ENCODE results near the gene MYO15A. TPM values are rescaled to one million over a fixed set of nuclear protein-coding genes. Genes with fewer than 3 reads are reported as not detected.

The MYO15A gene
- total RNA-seq, 2 donors from 2014 or later: 0.71 to 1.3 TPM

- intact Hi-C loops (cut with DNase I): no loop called here
Measured at GRCh38 chr17:18101828-18102227, 6.7 kb upstream of the MYO15A start.

GRCh38 chr17:18102640-18103039 lies 5.9 kb upstream of the MYO15A start:
- intact Hi-C loops (cut with DNase I): no loop called here
- no peak for DNase-seq (ENCODE audit: low spot score)

More at GRCh38 chr17:18101828-18102227, 6.7 kb upstream of the MYO15A start:
- DNase-seq (ENCODE audit: low spot score): no peak

DNA sequence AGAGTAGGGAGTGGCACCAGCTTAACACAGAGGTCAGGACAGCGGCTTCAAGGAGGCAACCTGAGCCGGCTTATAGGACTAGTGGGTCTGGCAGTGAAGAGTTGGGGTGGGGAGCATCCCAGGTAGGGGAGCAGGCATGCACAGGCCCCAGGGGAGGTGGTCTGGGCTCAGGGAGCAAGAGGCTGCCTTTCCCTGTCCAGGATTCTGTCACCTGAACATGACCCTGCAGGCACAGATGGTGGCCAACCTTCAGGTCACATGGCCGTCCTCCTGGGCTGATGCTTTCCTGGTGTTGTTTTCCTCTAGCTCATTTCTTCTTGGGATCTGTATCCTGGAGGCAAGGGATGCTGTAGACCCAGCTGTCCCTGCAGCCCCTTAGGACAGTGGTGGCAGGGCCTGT lies 3.5 kb upstream of the MYO15A start:
- intact Hi-C loops (cut with DNase I): no loop called here
- DNase-seq (ENCODE audit: low spot score): no peak

DNA sequence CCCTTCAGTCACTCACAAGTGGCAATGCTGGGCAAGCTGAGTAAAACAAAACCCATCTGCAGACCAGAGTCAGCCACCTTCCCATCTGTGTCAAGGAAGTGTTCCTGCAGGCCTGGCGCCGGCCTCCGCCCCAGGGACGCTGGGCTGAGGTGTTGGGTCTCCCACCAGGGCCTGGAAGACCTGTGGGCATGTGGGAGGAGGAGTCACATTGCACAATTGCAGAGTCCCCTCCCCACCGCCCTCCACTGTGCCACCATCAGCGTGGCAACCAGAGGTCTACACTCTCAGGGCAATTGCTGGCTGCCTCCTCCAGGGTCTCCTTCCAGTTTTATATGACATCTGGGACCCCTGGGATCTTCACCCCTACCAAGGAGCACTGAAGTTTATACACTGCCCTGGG lies 3.0 kb upstream of the MYO15A start:
- intact Hi-C loops (cut with DNase I): no loop called here
- no peak for DNase-seq (ENCODE audit: low spot score)

- DNase-seq (ENCODE audit: low spot score): no peak
- intact Hi-C loops (cut with DNase I): no loop called here
Measured at GRCh38 chr17:18106211-18106610, 2.3 kb upstream of the MYO15A start.

DNA sequence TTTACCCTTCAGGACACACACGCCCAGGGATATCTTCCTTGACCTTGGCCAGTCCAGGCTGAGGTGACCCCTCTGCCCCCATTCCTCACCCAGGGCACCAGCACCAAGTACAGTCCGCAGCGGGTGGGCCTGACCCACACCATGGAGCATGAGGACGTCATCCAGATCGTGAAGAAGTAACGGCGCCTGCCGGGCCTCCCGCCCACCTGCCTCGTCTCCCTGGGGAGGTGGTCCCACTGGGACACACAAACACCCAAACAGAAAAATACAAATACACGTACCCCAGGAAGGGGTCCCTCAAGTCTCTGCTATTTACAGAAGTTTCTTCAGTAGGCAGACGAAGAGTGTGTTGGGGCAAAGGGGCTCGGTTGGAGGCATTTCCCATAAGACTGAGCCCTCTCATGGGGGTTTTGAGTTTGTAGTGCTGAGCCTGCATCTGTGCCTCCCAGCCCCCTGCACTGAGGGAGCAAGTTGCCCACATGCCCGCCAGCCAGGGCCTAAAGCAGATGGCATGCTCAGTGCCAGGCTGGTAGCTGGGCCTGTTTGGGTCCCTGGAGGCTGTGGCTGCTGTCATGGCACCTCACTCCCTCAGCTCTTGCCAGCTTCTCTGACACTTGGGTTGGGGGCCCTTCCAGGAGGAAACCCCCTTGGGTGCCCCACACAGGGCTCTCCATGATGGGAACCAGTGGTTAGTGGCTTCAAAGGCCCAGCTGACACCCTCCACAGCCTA lies 1.3 kb upstream of the MYO15A start:
- no peak for DNase-seq (ENCODE audit: low spot score)
- intact Hi-C loops (cut with DNase I): no loop called here

- DNase-seq (ENCODE audit: low spot score): no peak
- intact Hi-C loops (cut with DNase I): no loop called here
Measured at GRCh38 chr17:18107971-18108370, 585 bp upstream of the MYO15A start.

- intact Hi-C loops (cut with DNase I): no loop called here
- DNase-seq (ENCODE audit: low spot score): no peak
Measured at GRCh38 chr17:18109935-18110485, 1.5 kb downstream of the MYO15A start.

DNA sequence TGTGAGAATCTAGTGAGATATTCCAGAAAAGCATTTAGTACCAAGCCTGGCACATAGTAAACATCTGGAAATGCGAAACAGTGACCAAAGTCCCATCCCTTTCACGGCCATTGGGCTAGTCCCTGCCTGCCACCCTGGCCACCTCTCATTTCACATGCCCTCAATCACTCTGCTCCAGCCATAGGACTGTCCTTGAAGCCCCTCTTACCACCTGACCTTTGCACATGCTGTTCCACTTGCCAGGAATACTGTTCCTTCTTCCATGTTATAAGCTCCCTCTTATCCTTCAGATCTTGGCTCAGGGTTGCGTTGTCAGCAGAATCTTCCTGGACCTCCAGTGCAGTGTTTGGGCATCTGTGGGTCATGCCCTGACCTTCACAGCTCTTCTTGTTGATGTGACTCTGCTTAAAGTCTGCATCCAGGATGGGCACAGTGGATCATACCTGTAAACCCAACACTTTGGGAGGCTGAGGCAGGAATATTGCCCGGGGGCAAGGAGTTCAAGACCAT lies 2.1 kb downstream of the MYO15A start:
- intact Hi-C loops (cut with DNase I): no loop called here
- no peak for DNase-seq (ENCODE audit: low spot score)

- intact Hi-C loops (cut with DNase I): no loop called here
- no peak for DNase-seq (ENCODE audit: low spot score)
Measured at GRCh38 chr17:18111330-18111971, 2.9 kb downstream of the MYO15A start.

DNA sequence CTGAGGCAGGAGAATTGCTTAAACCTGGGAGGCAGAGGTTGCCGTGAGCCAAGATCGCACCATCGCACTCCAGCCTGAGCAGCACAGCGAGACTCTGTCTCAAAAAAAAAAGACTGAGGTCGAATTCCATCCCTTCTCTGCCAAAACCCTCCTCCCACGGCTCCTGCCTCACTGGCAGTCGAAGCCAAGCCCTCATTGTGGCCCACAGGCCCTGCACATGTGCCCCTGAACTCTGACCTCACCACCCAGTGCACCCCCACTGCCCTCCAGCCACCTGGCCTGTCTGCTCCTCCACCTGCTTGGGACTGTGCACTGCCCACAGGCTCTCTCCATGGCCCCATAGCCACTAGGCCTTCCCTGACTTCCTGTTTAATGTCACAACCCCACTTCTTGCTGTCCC lies 7.0 kb downstream of the MYO15A start:
- intact Hi-C loops (cut with DNase I): no loop called here
- DNase-seq (ENCODE audit: low spot score): no peak

DNA sequence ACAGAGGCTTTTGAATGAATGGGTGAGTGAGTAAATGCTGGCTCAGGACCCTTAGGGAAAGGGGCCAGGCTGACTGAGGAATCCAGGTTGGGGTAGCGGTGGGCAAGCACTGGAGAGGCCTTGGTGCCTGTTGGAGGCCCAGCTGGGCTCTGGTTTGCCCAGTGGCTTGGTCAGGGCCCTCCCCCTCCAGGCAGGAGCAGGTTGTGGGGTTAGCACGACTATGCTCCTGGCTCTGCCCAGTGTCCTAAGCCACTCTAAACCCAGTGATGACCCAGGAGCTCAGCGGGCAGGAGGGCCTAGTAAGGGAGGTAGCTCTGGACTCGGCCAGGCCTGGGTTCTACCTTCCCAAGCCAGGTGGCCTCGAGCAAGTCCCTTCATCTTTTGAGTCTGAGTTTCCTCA lies 7.5 kb downstream of the MYO15A start:
- no peak for DNase-seq (ENCODE audit: low spot score)
- intact Hi-C loops (cut with DNase I): no loop called here

DNA sequence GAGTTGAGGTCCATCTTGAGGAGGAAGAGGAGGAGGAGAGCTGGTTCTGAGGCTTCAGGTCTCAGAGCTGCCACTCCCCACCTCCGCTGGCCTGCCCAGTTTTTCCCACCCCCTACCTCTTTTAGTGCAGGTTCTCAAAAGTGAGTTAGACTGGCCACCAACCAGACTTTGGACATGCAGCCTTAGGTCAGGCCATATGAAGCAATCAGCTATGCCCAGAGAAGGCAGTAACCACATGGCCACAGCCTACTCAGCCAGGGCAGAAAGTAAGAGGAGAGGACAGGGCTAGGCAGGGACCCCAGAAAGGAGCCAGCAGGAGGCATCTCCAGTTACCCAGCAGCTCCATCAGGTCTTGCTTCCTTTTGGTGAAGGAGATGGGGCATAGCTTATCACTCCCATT lies 9.0 kb downstream of the MYO15A start:
- intact Hi-C loops (cut with DNase I): no loop called here
- DNase-seq (ENCODE audit: low spot score): no peak

DNA sequence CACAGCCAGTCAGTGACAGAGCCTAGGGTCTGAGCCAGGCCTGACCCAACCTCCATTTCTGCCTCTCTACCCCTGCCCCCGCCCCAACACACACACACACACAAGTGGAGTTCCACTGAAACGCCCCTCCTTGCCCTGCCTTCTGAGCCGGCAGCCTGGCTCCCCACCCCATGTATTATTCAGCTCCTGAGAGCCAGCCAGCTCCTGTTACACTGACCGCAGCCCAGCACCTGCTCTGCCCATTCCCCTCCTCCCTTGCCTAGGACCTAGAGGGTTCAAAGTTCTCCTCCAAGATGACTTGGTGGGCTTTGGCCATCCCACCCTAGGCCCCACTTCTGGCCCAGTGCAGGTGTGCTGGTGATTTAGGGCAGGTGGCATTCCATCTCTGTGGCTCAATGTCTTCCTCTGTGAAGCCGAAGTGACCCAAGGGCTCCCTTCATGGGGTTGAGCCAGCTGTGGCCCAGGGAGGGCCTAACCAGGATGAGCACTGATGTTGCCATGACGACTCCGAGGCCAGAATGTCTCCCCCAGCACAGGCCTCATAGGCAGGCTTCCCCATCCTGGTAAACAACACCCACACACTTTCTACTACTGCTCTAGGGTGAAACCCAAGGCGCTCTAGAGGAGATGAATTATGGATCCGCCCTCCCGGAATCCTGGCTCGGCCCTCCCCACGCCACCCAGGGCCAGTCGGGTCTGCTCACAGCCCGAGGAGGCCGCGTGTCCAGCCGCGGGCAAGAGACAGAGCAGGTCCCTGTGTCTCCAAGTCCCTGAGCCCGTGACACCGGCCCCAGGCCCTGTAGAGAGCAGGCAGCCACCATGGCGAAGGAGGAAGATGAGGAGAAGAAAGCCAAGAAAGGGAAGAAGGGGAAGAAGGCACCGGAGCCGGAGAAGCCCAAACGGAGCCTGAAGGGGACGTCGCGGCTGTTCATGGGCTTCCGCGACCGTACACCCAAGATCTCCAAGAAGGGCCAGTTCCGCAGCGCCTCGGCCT lies 9.7 kb downstream of the MYO15A start:
- intact Hi-C loops (cut with DNase I): no loop called here
- DNase-seq (ENCODE audit: low spot score): no peak

GRCh38 chr17:18119166-18119745 lies 10.7 kb downstream of the MYO15A start:
- no peak for DNase-seq (ENCODE audit: low spot score)
- intact Hi-C loops (cut with DNase I): no loop called here

DNA sequence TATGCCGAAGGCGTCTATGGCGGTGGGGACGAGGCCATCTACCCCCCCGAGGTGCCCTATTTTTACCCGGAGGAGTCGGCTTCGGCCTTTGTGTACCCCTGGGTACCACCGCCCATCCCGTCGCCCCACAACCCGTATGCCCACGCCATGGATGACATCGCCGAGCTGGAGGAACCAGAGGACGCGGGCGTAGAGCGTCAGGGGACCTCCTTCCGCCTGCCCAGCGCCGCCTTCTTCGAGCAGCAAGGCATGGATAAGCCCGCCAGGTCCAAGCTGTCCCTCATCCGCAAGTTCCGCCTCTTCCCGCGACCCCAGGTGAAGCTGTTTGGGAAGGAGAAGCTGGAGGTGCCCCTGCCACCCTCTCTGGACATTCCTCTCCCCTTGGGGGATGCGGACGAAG lies 11.4 kb downstream of the MYO15A start:
- intact Hi-C loops (cut with DNase I): no loop called here
- no peak for DNase-seq (ENCODE audit: low spot score)

GRCh38 chr17:18120461-18121017 lies 12.0 kb downstream of the MYO15A start:
- no peak for DNase-seq (ENCODE audit: low spot score)
- intact Hi-C loops (cut with DNase I): no loop called here

DNA sequence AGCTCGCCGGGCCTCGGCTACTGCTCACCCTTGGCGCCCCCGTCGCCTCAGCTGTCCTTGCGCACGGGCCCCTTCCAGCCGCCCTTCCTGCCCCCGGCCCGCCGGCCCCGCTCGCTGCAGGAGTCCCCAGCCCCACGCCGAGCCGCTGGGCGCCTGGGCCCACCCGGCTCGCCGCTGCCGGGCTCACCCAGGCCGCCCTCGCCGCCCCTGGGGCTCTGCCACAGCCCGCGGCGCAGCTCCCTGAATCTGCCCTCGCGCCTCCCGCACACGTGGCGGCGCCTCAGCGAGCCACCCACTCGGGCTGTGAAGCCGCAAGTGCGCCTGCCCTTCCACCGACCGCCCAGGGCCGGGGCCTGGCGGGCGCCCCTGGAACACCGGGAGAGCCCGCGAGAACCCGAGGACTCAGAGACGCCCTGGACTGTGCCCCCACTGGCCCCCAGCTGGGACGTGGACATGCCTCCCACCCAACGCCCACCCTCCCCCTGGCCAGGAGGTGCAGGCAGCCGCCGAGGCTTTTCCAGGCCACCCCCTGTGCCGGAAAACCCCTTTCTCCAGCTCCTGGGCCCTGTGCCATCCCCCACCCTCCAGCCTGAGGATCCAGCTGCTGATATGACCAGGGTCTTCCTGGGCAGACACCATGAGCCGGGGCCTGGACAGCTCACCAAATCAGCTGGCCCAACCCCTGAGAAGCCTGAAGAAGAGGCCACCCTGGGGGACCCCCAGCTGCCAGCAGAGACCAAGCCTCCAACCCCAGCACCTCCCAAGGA lies 12.8 kb downstream of the MYO15A start:
- intact Hi-C loops (cut with DNase I): no loop called here

More for the DNA sequence above, 12.8 kb downstream of the MYO15A start:
- no peak for DNase-seq (ENCODE audit: low spot score)

Data from posterior vena cava (tissue), 2 donors.